Jurkat, Clone E6-1 (cell line): ENCODE measurements around the gene RPTOR.

Experiments used
- DNase-seq: peaks from one replicate; pipeline ENCODE4 v3.0.0-alpha.2; 2011; ENCODE audit warnings: low read depth, low spot score
- H3K4me3 ChIP-seq: 2 replicates; pipeline ENCODE4 v1.5.1; 2011; ENCODE audit warnings: mild to moderate bottlenecking, low read length, control low read depth, moderate library complexity

The RPTOR gene

DNA sequence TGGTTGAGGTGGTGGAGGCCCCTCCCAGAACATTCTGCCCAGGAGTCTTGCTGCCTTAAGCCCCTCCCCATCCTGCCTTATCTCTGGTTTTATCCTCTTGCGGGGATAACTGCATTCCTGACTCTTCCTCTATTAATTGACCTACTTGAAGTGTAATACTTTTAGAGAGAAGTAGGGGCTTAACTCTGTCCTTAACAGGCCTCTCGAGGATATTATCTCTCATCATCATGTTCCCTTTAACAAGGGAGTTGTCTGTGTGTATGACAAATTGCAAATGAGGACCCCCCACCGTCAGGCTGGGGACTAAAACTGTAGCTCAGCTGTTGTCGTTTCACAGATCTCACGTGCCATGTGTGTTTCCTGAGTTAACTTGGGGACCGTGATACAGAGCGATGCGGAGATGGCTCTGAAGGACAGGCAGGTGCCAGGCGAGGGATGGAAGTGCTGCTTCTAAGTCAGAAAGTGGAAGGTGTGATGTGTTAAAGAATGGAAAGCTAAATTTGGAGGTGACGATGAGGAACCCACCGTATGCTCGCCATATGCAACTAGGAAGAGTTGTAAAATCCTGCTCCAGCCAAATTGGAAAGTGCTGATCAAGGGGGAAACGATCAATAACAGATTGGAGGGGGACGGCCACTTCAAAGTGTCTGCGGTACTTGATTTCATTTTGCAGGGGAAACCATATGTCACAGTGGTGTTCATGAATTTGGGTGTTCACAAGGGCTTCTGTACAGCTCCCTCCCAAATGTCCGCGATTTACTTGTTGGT, 106.3 kb downstream of the RPTOR start:
- DNase-seq, result no peak
- no peak overlapping the region for H3K4me3 ChIP-seq

DNA sequence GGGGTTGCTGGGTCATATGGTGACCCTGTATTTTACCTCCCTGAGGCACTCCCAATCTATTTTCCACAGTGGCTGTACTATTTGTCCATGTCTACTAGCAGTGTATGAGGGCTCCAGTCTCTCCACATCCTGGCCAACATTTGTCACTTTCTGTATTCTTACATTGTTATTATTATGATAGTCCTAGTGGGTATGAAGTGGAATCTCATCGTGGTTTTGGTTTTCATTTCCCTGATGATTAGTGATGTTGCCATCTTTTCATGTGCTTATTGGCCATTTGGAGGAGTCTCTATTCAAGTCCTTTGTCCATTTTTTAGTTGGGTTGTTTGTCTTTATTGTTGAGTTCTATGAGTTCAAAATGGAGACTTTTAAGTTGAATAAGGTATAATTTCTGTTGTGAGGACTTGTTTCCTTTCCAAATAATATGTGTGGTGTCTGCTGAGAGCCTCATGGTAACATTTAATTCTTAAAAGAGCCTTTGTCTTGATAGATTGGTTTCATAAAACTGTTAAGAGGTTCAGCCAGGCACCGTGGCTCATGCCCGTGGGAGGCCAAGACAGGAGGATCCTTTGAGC, 108.2 kb downstream of the RPTOR start:
- H3K4me3 ChIP-seq, result no peak overlapping the region
- DNase-seq, result no peak

DNA sequence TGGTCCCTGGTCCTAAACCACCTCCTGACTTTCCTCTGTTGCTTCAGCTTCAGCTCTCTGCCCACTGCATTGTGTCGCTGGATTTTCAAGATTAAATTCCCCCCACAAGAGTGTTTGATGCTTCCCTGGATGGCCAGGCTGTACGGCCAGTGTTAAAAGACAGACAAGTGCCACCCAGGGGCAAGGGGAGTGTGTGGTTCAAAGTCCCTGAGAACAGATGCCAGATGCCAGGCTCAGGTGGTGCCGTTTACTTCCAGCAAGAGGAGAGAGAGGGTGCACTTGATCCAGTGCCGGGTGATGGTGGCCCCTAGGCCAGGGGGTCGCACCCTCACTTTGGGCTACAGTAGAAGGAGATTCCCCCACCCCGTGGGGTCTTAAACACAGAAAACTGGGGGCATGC, 109.2 kb downstream of the RPTOR start:
- DNase-seq, result no peak

DNA sequence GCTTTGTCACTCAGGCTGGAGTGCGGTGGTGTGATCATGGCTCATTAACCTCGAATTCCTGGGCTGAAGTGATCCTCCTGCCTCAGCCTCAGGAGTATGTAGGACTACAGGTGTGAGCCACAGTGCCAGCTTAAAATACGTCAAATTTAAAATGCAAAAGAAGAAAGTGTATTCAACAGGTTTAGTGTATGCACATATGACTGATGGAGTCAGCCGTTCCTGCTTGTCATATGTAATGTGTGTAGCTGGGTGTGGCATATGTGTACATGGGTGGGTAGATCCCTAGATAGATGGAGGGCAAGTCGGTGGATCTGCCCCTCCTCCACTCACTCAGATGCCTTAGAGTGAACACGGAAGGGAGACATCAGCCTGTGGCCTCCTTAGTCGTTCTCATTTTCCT, 111.0 kb downstream of the RPTOR start:
- no peak overlapping the region for H3K4me3 ChIP-seq
- no peak for DNase-seq

More for the DNA sequence above, 109.2 kb downstream of the RPTOR start:
- H3K4me3 ChIP-seq, result no peak overlapping the region

DNA sequence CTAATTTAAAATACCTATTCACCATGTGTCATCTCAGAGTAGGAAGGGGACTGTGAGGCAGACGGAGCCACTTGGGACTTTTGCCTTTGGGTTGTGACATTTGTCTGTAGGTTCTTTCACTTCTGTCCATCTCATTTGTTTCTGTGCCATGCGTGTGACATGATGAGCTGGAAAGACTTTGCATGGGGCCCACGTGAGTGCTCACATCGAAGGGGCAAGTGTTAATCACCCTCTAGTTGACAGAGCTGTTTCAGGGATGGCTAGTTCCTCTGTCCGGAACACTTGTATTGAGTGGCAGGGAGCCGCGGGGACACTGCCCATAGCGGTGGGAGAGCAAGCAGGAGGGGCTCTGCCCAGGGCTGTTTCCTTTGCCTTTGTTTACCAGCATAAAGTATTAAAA, 112.0 kb downstream of the RPTOR start:
- no peak for DNase-seq
- no peak overlapping the region for H3K4me3 ChIP-seq

DNA sequence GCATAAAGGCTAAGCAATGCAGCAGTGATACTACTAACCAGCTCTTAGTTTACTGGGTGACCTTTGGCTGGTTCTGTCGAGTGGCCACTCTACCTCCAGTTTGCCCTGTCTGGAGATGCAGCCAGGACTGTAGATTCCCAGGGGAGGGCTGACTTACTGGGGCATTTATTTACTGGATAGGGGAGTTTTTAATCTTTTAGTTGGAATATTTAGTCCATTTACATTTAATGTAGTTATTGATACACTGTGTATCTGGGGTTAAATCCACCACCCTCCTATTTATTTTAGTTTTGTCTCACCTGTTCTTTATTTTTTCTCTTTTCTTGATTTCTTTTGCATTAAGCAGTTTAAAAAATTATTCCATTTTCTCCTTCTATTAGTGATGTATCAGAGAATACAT, 112.9 kb downstream of the RPTOR start:
- H3K4me3 ChIP-seq, result no peak overlapping the region

DNA sequence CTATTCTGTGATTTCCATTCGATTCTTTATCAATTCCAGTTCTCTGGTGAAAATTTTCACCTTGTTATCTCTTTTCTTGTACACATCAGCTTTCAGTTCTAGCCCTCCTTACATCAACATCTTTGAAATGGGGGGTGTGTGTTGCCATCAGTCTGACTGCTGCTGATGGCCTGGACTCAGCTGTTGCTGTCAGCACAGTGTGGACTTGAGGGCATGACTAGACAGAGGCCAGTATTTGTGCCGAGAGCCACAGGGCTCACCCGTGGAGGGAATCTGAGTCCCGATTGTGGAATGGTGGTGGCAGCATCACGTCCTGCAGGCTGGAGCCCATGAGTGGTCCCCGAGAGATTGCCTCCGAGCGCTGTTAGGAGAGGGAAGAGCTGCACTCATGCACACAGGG, 114.2 kb downstream of the RPTOR start:
- no peak for DNase-seq
- H3K4me3 ChIP-seq, result no peak overlapping the region

More for the DNA sequence above, 112.9 kb downstream of the RPTOR start:
- no peak for DNase-seq

DNA sequence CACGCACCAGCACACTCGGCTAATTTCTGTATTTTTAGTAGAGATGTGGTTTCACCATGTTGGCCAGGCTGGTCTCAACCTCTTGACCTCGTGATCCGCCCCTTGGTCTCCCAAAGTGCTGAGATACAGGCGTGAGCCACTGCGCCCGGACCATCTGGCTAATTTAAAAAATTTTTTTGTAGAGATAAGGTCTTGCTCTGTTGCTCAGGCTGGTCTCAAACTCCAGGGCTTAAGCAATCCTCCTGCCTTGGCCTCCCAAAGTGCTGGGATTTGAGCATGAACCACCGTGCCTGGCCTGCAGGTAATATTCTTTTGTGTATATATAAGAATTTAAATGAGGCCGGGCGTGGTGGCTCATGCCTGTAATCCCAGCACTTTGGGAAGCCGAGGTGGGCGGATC, 115.0 kb downstream of the RPTOR start:
- no peak overlapping the region for H3K4me3 ChIP-seq
- DNase-seq, result no peak

DNA sequence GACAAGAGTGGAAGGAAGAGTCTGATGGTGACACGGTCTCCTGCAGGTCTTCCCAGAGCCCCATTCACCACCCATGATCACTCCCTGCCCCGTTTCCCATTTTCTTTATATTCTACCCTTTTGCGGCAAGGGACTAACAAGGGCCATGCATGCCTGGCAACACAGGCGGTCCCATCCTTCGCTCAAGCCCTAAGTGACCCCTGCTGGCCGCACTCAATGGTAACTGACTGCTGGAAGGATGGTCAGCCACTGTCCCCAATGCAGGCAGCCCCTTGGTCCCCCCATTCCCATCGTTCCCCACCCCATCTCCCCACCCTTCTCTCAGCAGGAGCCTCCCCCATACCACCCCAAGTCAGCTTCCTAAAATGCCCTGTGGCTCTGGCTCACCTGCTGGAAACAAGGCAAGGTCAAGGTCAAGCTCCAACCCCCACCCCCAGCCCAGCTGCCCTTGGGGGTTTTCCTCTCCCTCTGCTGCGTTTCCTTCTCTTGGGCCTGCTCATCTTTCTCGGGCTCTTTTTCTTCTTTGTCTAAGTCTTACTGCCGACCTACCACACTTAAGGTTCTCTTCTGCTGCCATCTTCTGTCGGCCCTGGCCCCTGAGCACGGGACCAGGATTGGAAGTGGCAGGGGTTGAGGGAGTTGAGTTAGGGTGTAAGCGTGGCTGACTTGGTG, 116.0 kb downstream of the RPTOR start:
- no peak for DNase-seq
- H3K4me3 ChIP-seq, result no peak overlapping the region

DNA sequence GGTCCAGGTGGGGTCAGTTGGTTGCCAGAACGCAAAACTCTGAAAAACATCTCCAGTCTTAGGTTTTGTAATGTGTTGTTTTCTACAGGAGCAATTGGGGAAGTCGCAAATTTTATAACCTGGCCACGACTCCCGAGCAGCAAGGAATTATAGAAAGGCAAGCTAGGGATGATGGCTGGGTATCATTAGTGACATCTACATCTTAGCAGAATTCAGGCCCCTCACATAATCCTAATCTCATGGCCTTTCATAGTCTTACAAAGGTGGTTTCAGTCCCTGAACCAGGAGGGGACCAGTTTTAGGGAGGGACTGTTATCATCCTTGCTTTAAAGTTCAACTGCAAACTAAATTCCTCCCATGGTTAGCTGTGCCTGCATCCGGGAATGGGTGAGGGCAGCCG, 117.9 kb downstream of the RPTOR start:
- DNase-seq, result no peak
- no peak overlapping the region for H3K4me3 ChIP-seq

DNA sequence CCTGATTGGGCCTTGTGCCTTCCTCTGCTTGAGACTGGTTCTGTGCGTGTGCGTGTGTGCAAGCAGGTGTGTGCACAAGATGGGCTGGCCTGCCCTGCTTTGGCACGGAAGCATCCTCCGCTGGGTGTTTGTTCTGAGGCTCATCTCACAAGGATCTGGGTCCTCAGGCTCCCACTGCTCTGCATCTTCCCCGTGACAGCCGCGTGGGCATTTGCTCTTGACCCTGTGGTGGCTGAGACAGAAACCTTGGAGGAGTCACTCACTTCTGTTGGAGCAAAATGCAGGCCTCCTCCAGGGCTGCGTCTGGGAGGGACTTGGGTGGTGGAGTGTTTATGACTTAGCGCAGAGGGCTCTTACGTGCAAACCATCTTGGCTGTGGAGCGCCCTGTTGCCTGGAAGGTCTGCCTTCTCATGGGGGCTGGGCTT, 119.2 kb downstream of the RPTOR start:
- no peak for DNase-seq
- peak overlapping the region; percentile 29 for H3K4me3 ChIP-seq

DNA sequence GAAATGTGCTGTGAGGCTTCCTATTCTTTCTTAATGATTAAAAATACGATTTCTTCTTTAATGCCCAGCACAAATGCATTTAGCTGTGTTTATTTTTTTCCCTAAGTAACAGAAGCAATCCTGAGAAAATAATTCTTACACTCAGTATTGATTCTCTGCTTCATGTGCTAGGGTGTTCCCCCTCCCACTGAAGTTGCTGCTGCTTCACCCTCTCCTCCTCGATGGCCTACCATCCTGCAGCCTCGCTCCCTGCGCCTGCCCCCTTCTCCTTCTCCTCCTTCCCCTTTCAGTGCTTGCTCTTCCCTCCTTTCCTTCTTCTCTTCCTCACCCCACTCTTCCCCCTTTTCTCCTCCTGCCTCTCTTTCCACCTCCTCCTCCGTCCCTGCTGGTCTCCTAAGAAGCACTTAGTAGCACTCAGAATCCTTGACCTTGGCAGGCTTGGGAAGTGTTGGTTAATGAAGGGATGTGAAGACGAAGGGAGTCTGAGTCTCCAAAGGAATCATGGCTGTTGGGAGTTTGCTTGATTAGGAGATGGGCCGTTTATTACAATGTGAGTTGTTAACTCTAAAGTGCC, 119.7 kb downstream of the RPTOR start:
- peak overlapping the region; percentile 29 for H3K4me3 ChIP-seq
- DNase-seq, result no peak

DNA sequence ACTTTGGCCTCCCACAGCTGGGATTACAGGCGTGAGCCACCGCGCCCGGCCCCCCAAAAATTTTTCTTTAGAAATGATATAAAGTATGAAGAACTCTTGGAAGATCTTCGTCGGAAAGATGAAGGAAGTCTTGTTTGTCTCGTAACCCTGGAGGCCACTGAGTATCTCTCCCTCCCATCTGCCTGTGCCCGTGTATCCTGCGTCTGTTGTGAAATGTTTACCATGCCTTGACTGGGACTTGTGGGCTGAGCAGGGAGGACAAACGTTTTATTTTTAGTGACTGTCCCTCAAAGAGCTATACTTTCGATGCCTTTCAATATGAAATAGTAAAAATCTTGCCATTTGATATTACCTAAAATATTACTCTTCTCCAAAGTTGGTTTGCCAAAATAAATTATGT, 121.2 kb downstream of the RPTOR start:
- DNase-seq, result no peak
- no peak overlapping the region for H3K4me3 ChIP-seq

DNA sequence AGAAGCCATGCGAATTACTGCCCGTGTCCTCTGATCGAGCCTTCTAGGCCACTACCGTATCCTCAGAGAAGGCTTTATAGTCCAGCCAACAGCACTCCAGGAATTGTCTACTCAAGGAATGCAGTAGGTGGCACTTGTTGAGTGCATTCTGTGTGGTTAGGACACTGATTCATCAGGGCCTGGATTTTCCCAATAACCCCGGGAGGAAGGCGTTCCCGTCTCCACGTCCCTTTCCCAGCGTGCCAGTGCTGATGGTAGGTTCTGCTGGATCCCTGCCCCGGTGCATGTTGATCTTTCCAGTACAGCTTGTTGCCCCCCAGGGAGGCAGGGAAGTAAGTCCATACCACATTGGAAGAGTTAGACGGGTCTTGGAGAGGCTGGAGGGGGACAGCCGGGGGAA, 122.2 kb downstream of the RPTOR start:
- no peak overlapping the region for H3K4me3 ChIP-seq
- no peak for DNase-seq

DNA sequence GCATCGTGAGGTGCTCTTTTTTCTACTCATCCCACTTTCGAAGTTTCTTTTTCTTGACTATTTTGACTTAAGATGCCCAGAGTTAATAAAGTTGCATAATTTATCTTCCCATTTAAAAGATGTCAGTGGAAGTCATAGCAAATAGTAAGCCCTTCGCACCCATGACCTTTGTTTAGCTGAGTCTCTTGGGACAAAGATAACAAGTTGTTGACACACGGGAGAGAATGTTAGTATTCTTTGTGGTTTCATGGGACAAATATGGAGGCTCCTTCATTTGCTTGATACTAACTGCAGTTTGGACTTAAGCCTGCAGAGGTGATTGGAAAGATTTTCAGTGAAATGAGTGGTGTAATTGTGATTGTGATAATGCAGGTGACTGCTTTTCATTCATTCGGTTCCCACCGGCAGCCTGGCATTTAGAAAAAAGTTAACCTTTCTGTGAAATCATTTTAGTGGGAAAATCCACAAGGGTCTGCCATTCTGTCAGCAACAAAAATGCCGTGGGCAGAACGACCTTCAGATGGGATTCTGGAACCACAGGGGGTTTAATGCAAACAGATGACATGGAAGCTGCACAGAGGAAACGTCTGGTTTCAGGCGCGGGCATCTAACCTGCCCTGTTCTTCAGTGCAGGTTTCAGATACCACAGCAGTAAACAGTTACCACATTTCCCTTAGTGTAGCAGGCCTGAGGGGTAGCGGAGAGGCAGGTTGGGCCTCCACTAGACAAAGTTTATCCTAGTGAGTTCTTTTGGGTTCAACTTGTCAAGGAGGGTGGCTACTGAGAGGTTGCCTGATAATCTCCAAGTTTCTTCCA, 123.0 kb downstream of the RPTOR start:
- peak overlapping the region; percentile 7 for H3K4me3 ChIP-seq

DNA sequence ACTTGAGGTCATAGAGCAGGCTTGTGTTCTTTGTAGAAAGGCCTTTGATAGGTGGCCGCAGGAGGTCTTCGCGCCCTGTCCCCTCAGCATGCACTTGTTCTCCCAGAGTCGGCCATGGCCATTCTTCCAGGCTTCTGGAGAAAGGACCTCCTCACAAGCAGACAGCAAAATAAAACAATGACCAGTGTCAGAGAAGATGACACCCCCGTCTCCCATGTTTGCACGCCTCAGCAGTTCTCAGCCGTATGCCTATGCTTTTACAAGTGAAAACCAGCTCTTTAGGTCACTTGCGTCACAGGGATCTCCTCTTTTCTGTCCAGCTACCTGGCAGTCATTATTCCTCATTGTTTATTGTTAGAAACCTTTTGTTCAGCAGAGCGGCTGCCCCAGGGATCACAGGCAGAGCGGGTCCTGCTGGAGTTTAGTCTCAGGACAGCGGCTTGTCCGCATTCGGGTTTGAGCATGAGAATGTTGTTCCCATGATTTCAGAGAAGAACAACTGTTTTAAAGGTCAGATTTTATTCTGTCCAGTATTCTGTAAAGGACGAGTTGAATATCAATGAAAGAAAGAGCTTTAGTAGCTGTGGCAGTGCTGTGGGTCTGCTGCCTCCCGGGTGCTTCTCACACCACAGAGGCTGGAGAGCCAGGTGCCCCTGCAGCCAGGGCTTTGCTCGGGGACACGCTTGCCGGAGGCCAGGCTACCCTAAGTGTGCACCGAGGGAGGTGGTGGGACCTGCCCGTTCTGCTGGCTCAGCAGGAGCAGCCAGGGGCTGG, 123.9 kb downstream of the RPTOR start:
- no peak overlapping the region for H3K4me3 ChIP-seq
- no peak for DNase-seq

More for the DNA sequence above, 123.0 kb downstream of the RPTOR start:
- DNase-seq, result peak; percentile 82

DNA sequence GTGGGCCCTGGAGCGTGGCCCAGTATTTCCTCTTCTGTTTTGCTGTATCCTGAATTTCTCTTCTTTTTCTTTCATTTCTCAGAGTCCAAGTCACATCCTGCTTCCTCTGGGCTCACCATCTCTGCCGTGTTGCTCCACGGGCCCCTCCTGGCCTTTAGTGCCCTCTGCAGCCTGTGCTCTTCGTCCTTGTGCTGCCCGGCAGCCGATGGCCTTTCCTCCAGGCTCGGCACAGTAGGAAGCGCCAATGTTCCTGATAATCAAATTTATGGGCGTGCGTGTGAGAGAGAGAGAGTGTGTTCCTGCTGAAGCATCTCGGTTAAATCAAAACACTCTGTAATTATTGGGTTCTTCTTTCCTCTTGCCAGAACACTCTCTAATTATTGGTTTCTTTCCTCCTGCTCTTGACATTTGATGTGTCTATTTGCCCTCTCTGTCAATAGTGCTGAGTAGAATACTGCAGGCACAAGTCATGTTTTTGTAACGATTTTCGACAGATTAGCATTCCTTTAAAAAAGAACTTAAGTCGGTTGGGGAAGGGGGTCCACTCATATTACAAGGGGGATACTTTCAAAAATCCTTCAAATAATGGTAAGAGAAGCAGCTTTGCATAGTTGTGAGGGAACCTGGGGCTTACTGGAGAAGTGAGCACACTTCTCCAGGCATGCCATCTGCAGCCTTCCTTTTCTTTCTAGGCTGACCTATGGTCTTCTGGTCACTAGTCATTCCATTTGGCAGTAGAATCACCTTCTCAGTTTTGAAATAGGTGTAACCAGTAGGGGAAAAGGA, 126.6 kb downstream of the RPTOR start:
- no peak overlapping the region for H3K4me3 ChIP-seq
- DNase-seq, result no peak

DNA sequence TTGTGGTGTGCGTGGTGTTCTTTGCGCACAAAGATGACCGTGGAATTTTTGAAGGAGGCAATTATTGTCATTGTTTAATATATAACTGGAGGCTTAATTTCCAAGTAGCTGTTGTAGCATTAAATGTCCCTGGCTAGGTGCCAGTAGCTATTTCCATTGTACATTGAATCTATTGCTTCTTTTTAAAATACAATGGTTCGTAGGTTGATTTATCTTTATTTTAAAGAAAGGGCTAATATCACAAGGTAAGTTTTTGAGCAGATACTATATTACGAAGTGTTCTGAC, 127.1 kb downstream of the RPTOR start:
- DNase-seq, result no peak

More for the DNA sequence above, 127.1 kb downstream of the RPTOR start:
- no peak overlapping the region for H3K4me3 ChIP-seq
